ENCODE data around the gene ZNF385A.

The ZNF385A gene

DNA sequence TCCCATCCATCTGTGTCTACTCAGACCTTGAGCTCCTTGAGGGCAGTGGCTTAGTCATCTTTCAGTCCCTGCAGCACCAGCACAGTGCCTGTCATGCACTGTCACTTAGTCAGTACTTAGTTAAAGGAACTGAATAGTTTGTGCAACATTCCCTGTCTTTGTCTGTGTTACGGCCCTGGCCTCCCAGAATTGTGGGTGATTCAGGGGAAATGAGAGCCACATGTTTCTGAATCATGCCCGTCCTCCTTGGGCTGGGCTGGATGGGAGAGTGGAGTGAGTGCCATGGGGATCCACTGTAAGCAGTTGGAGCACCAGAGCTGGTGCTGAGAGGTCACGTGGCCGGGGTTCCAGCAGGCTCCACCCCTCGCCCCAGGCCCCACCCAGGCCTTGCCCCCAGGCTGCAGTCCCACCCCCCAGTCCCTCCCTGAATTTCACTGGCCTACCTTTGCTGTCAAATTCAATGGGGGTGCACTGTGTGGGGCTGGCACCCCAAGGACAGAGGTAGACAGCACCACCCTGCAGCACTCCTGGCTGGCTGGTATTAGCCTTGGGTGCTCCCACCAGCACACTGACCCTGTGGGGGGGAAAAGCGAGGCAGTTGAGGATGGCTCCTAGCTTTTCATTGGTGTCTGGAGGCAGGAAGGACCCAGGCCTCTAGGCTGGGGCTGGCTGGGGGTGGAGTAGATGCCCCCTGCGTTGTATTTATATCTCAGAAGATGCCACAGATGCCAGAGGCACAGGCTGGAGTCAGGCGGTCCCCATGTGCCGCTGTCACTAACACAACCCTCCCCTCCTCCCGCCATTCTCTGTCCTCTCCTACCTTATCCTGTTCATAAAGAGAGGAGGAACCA, 27.1 kb upstream of the ZNF385A start:
- Histone ChIP-seq H3K27me3 (ENCODE audit: insufficient read depth, low read length, poor library complexity) (no peaks in the 10 kb centered on the region), H3K4me2 (ENCODE audit: insufficient read depth, low read length) (no peak overlapping the region), H2AFZ (ENCODE audit: low read depth, low read length) (no peak overlapping the region), H3K9me3 (ENCODE audit: insufficient read depth, low read length, severe bottlenecking) (no peaks in the 10 kb centered on the region), H3K4me3 (ENCODE audit: low read depth in 1 of 2, low read length in 2 of 2) (no peak overlapping the region), H4K20me1 (ENCODE audit: insufficient read depth, low read length) (no peaks in the 10 kb centered on the region), H3K4me1 (ENCODE audit: insufficient read depth, low read length) (peaks cover 44% of the 10 kb centered on the region), H3K27ac (ENCODE audit: low read length) (peak overlapping the region; percentile 90), H3K9ac (ENCODE audit: low read depth, low read length) (peak overlapping the region; percentile 39; the same call in 1 of the 2 replicates), H3K79me2 (ENCODE audit: insufficient read depth, low read length) (peaks cover 51% of the 10 kb centered on the region), H3K36me3 (ENCODE audit: insufficient read depth, low read length) (peaks cover 46% of the 10 kb centered on the region)
- DNase-seq (no peak), ATAC-seq (ENCODE audit: insufficient read depth, low read depth) (no peak)
- TF ChIP-seq, protein P1, sequence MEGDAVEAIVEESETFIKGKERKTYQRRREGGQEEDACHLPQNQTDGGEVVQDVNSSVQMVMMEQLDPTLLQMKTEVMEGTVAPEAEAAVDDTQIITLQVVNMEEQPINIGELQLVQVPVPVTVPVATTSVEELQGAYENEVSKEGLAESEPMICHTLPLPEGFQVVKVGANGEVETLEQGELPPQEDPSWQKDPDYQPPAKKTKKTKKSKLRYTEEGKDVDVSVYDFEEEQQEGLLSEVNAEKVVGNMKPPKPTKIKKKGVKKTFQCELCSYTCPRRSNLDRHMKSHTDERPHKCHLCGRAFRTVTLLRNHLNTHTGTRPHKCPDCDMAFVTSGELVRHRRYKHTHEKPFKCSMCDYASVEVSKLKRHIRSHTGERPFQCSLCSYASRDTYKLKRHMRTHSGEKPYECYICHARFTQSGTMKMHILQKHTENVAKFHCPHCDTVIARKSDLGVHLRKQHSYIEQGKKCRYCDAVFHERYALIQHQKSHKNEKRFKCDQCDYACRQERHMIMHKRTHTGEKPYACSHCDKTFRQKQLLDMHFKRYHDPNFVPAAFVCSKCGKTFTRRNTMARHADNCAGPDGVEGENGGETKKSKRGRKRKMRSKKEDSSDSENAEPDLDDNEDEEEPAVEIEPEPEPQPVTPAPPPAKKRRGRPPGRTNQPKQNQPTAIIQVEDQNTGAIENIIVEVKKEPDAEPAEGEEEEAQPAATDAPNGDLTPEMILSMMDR (IDR thresholded peaks at IDR 0.05; ENCODE audit: borderline replicate concordance, extremely low read depth, low read length, poor library complexity, severe bottlenecking) = no peak
- TF ChIP-seq EZH2 (IDR thresholded peaks at IDR 0.05; ENCODE audit: borderline replicate concordance, low read depth, low read length, severe bottlenecking) = no peak

DNA sequence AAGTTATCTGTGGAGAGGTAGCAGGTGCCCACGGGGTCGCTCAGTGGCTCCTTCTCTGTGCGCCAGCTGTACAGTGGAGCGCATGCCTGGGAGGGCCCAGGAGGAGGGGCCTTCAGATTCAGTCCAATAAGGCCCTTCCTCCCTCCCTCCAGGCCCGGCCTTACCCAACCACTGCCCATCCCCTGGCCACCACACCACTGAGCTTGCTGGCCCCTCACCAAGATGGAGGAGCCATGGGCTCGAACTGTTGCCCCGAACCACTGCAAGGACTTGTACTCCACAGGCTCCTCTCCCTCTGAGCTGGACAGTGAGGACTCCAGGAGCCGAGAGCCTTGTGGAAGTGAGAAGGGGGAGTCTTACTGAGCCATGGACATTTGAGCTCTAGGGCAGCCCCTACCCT, 24.7 kb upstream of the ZNF385A start:
- Histone ChIP-seq H3K4me2 (ENCODE audit: insufficient read depth, low read length) (no peak overlapping the region), H3K36me3 (ENCODE audit: insufficient read depth, low read length) (peaks cover 70% of the 10 kb centered on the region), H3K9ac (ENCODE audit: low read depth, low read length) (no peak overlapping the region), H3K9me3 (ENCODE audit: insufficient read depth, low read length, severe bottlenecking) (no peaks in the 10 kb centered on the region), H3K4me3 (ENCODE audit: low read depth in 1 of 2, low read length in 2 of 2) (no peak overlapping the region), H4K20me1 (ENCODE audit: insufficient read depth, low read length) (no peaks in the 10 kb centered on the region), H2AFZ (ENCODE audit: low read depth, low read length) (no peak overlapping the region), H3K4me1 (ENCODE audit: insufficient read depth, low read length) (peaks cover 26% of the 10 kb centered on the region), H3K27ac (ENCODE audit: low read length) (no peak overlapping the region), H3K79me2 (ENCODE audit: insufficient read depth, low read length) (peaks cover 33% of the 10 kb centered on the region), H3K27me3 (ENCODE audit: insufficient read depth, low read length, poor library complexity) (no peaks in the 10 kb centered on the region)
- TF ChIP-seq, protein P1 (IDR thresholded peaks at IDR 0.05; ENCODE audit: borderline replicate concordance, extremely low read depth, low read length, poor library complexity, severe bottlenecking) = no peak
- TF ChIP-seq EZH2 (IDR thresholded peaks at IDR 0.05; ENCODE audit: borderline replicate concordance, low read depth, low read length, severe bottlenecking) = no peak
- DNase-seq (no peak), ATAC-seq (ENCODE audit: insufficient read depth, low read depth) (no peak)

DNA sequence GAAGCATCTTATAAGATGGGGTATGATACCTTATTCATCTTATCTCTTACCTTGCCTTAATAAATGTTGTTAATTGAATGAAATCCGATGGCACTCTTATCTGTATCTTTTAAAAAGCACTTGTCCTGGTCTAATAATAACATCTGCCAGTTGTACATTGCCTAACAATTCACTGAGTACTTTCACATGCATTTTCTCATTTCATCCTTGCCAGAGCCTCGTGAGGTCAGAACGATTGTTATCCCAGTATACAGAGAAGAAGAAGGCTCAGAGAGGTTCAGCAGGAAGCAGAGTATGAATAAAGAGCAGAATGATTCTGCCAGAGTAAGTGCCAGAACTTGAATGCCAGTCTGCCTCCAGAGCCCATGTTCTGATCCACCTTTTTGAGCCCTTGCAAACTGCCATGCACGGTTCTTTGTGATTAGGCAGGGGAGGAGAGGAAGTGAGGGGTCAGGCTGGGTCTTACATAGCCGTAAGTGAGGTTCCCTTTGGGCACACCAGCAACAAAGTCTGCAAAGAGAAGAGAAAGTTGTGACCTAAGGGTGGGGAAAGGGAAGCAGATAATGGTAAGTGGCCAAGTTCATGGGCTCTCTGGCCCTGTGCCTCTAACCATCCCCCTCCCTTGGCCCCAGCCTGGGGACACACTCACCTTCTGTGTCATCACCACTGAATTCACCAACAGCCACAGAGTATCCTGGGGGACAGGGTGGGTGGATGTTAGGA, 22.8 kb upstream of the ZNF385A start:
- peaks cover 84% of the 10 kb centered on the region for H3K36me3 ChIP-seq (ENCODE audit: insufficient read depth, low read length)
- no peak for TF ChIP-seq EZH2 (IDR thresholded peaks at IDR 0.05; ENCODE audit: borderline replicate concordance, low read depth, low read length, severe bottlenecking)
- TF ChIP-seq, protein P1 (IDR thresholded peaks at IDR 0.05; ENCODE audit: borderline replicate concordance, extremely low read depth, low read length, poor library complexity, severe bottlenecking) = no peak
- H3K9me3 ChIP-seq (ENCODE audit: insufficient read depth, low read length, severe bottlenecking) = no peaks in the 10 kb centered on the region
- H3K4me3 ChIP-seq (ENCODE audit: low read depth in 1 of 2, low read length in 2 of 2) = no peak overlapping the region
- no peak overlapping the region for H3K4me2 ChIP-seq (ENCODE audit: insufficient read depth, low read length)
- H3K27ac ChIP-seq (ENCODE audit: low read length) = no peak overlapping the region
- no peaks in the 10 kb centered on the region for H3K27me3 ChIP-seq (ENCODE audit: insufficient read depth, low read length, poor library complexity)
- H4K20me1 ChIP-seq (ENCODE audit: insufficient read depth, low read length) = no peaks in the 10 kb centered on the region
- peaks cover 15% of the 10 kb centered on the region for H3K79me2 ChIP-seq (ENCODE audit: insufficient read depth, low read length)
- no peak overlapping the region for H2AFZ ChIP-seq (ENCODE audit: low read depth, low read length)
- peaks cover 7% of the 10 kb centered on the region for H3K4me1 ChIP-seq (ENCODE audit: insufficient read depth, low read length)
- ATAC-seq (ENCODE audit: insufficient read depth, low read depth) (no peak), DNase-seq (no peak)
- H3K9ac ChIP-seq (ENCODE audit: low read depth, low read length) = no peak overlapping the region

Data from DND-41 (cell line).